Activated naive CD4-positive, alpha-beta T cell treated with anti-CD3 and anti-CD28 coated beads, Interleukin-2, amount 50 U/mL, for 72 hours (primary cell): Measurements from ENCODE around the gene ABCB4. TPM values are rescaled to one million over a fixed set of nuclear protein-coding genes. Genes with fewer than 3 reads are reported as not detected.
A peak's percentile ranks its signal among the peaks of the same experiment; 100 is the strongest.

ENCODE experiments used
- ATAC-seq, 2 donors: fragments of 150-1000 bp; cut with Tn5 transposase; 2 replicates each; pipeline ENCODE4 v1.10.0; 2021; ENCODE audit warnings: mild to moderate bottlenecking in 2 of 2, moderate library complexity in 2 of 2
- DNase-seq, 2 donors: peaks; one replicate each; pipeline ENCODE4 v3.0.0; 2021 to 2022; ENCODE audit warnings: low spot score in 2 of 2
- H3K27ac Mint-ChIP-seq, 2 donors: one replicate each; pipeline ENCODE4 v1.8.0; 2022; ENCODE audit warnings: mild to moderate bottlenecking in 2 of 2, mixed read lengths in 2 of 2
- H3K36me3 Mint-ChIP-seq, 2 donors: one replicate each; pipeline ENCODE4 v1.8.0; 2022; ENCODE audit warnings: mixed read lengths in 2 of 2
- H3K9me3 Mint-ChIP-seq, 2 donors: one replicate each; pipeline ENCODE4 v1.8.0; 2022; ENCODE audit warnings: mixed read lengths in 2 of 2
- total RNA-seq, 2 donors: library from RNA; stranded (reverse); gene quantifications; one replicate each; pipeline ENCODE4 v1.2.3, GENCODE V29; 2022

Gene ABCB4
- not detected for total RNA-seq

DNA sequence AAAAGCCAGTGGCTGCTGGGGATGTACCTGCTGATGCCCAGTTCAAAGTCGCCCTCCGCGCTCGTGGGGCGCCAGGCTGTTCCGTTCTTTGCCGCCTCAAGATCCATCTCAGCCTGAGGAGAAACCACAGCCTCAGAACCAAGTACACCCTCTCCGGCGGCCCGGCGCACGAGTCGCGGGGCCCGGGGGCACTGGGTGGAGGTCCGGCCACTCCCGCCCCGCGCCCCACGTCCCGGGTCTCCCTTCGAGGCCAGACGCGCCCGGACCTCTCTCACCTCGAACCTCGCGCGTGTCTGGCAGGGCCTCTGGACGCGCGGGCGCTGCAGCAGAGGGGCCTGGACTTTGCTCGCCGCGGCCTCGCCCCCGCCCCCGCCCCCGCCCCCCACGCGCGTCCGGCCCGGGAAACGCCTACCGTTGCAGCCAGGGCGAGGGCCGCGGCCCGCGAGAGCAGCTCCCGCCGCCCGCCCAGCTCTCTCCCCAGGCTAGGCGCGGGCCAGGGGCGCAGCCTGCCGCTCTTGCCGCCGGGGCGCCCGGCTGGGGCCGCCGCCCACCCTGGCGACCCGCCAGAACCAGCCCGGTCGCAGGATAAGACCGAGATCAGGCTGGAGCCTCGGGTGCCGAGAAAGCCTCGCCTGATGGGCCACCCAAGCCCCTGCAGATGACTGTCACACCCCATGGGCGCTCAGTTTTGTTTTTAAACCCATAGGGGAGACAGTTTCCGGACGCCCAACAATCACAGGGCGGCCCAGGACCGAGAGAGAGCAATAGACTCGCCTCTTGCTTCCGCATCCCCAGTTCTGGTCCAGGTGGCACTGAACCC lies at the start of gene ABCB4:
Gene ABCB4 (minus strand): TSS at position 322 of the 820 bp plus-strand sequence. CDS start 215 bp downstream, at position 107.
- Mint-ChIP-seq H3K9me3 (no peaks in the 10 kb centered on the region), H3K36me3 (no peaks in the 10 kb centered on the region), H3K27ac (peak within 1 kb of the TSS in 1 of 2 donors; percentile 24)
- ATAC-seq (peak; percentile 28 to 52), DNase-seq (no peak)

DNA sequence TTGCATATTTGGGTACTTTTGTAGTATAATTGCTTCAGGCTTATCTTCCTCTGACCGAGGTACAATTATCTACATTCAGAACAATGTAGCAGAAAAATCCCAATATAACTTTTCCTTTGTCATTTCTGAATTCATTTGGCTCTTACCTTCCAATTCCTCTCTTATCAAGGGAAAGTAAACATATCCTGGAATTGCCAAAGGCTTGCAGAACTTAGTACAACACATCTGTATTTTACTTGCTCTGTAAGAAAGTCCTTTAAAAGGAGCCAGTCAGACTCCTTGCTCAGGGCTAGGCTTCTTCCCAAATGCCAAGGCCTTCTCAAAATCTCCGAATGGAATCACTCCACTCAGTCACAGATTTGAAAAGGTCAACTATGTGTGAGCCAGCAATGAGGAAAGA lies 43.3 kb upstream of the ABCB4 start:
- H3K36me3 Mint-ChIP-seq = peaks cover 0 to 9% of the 10 kb centered on the region in 2 donors
- no peak overlapping the region for H3K27ac Mint-ChIP-seq
- no peaks in the 10 kb centered on the region for H3K9me3 Mint-ChIP-seq
- ATAC-seq (no peak), DNase-seq (no peak)

GRCh38 chr7:87517891-87518290 lies 42.4 kb upstream of the ABCB4 start:
- DNase-seq (no peak), ATAC-seq (no peak)
- Mint-ChIP-seq H3K9me3 (no peaks in the 10 kb centered on the region), H3K27ac (no peak overlapping the region), H3K36me3 (peaks cover 0 to 9% of the 10 kb centered on the region in 2 donors)

DNA sequence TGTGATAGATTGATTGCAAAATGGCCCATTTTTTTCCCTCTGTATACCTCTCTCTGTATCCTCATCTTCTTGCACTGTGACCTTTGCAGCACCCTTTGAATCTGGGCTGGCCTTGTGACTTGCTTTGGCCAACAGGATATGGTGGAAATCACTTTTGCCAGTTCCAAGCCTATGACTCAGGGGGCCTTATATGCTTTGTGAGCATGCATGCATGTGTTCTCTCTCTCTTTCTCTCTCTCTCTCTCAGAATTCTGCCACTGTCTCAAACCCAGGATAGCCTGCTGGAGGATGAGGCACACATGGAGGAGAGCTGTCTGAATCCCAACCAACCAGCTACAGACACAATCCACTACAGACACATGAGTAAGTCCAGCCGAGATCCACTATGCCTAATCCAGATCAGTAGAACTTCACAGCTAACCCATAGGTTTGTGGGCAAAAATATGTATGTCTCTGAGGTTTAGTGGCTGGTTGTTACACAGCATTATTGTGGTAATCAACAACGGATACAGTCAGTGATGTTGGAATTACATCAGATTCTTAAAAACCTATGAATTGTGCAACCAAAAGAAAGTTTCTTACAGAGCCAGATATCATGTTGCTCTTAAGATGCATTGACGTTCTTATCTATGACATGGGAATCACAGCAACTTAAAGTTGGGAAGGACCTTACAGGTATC lies 41.8 kb upstream of the ABCB4 start:
- no peak for DNase-seq
- Mint-ChIP-seq H3K27ac (no peak overlapping the region), H3K9me3 (no peaks in the 10 kb centered on the region), H3K36me3 (peaks cover 0 to 9% of the 10 kb centered on the region in 2 donors)
- ATAC-seq = no peak

- Mint-ChIP-seq H3K36me3 (no peaks in the 10 kb centered on the region), H3K27ac (no peak overlapping the region), H3K9me3 (no peaks in the 10 kb centered on the region)
- DNase-seq = no peak
- ATAC-seq = no peak
These were observed 38.4 kb upstream of the ABCB4 start for GRCh38 chr7:87513735-87514335.

GRCh38 chr7:87512906-87513305 lies 37.4 kb upstream of the ABCB4 start:
- DNase-seq (no peak), ATAC-seq (no peak)
- no peaks in the 10 kb centered on the region for H3K36me3 Mint-ChIP-seq
- H3K27ac Mint-ChIP-seq = no peak overlapping the region
- H3K9me3 Mint-ChIP-seq = no peaks in the 10 kb centered on the region

GRCh38 chr7:87511510-87511909 lies 36.0 kb upstream of the ABCB4 start:
- H3K9me3 Mint-ChIP-seq = no peaks in the 10 kb centered on the region
- peak in 1 of 2 donors; percentile 40 for ATAC-seq

GRCh38 chr7:87510411-87510875 lies 35.0 kb upstream of the ABCB4 start:
- no peaks in the 10 kb centered on the region for H3K36me3 Mint-ChIP-seq
- peak in 1 of 2 donors; percentile 26 for ATAC-seq
- no peak overlapping the region for H3K27ac Mint-ChIP-seq

More at GRCh38 chr7:87511510-87511909, 36.0 kb upstream of the ABCB4 start:
- H3K36me3 Mint-ChIP-seq = no peaks in the 10 kb centered on the region
- DNase-seq = no peak
- no peak overlapping the region for H3K27ac Mint-ChIP-seq

GRCh38 chr7:87507446-87507845 lies 32.0 kb upstream of the ABCB4 start:
- H3K27ac Mint-ChIP-seq = no peak overlapping the region
- no peaks in the 10 kb centered on the region for H3K36me3 Mint-ChIP-seq
- no peaks in the 10 kb centered on the region for H3K9me3 Mint-ChIP-seq
- ATAC-seq (no peak), DNase-seq (no peak)

More at GRCh38 chr7:87510411-87510875, 35.0 kb upstream of the ABCB4 start:
- no peaks in the 10 kb centered on the region for H3K9me3 Mint-ChIP-seq
- DNase-seq = no peak

DNA sequence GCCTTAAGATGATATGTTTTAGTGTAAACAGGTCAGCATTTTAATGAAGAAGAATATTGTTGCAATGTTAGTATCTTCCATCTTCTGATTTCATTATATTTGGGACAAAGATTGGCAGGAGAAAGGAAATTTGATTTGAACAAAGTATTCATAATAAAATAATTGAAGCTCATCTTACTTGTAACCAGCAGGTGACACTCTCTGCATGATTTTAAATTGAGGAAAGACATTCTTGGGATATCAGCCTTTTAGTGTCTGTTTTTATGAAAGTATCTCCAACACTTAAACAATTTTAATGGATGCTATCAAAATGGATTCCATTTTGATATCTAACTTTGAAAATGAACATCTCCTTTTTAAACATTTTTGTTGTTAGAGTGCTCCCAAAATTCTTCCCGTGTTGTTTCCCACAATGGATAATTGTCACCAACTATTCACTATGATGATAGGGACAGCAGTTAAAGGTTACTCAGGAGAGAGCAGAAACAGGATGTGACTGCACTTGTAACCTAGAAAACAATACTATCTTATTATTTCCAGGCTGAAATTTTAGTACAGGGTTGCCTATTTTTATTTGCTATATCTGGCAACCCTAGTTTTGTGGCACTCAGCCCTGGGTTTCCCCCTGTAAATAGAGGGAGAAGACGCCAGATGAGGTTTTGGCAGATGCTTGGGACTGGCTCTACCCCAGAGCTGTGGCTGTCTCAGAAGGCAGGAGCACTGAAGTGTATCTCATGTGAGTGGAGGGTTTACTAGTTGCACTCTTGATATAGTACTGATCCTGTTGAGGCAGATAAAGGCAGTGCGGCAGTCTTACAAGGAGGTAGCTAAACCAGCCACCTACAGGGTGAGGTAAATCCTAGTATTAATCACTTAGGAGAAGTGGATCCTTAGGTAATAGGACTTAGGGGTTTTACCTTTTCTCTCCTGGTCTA lies 31.0 kb upstream of the ABCB4 start:
- Mint-ChIP-seq H3K9me3 (no peaks in the 10 kb centered on the region), H3K27ac (no peak overlapping the region), H3K36me3 (no peaks in the 10 kb centered on the region)
- DNase-seq (no peak), ATAC-seq (no peak)

- Mint-ChIP-seq H3K9me3 (no peaks in the 10 kb centered on the region), H3K27ac (no peak overlapping the region), H3K36me3 (no peaks in the 10 kb centered on the region)
- ATAC-seq (no peak), DNase-seq (no peak)
These were observed 30.2 kb upstream of the ABCB4 start for GRCh38 chr7:87505557-87506245.

- Mint-ChIP-seq H3K9me3 (no peaks in the 10 kb centered on the region), H3K36me3 (no peaks in the 10 kb centered on the region), H3K27ac (no peak overlapping the region)
- ATAC-seq = no peak
- no peak for DNase-seq
These were observed 29.6 kb upstream of the ABCB4 start for GRCh38 chr7:87505122-87505521.

- H3K27ac Mint-ChIP-seq = no peak overlapping the region
These were observed 24.0 kb upstream of the ABCB4 start for GRCh38 chr7:87499494-87499893.

DNA sequence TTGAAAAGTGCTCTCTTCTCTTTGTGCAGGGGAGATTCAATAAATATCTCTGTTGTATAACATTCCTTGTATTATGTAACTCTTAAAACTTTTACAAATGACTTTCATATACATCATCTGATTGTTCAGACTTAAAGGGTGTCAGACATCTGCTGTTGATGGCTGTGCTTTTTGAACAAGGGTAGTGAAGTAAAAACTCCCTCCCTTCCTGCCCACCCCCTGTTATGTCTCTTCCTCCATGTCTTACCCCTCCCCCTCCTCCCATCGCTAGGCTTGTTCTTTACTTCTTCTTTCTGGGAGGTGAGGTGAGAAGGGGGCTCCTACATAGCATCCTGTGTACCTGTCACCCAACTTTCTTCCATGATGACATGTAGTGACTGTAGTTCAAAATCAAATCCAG lies 23.4 kb upstream of the ABCB4 start:
- H3K36me3 Mint-ChIP-seq = no peaks in the 10 kb centered on the region
- H3K27ac Mint-ChIP-seq = no peak overlapping the region
- DNase-seq = no peak
- no peak for ATAC-seq
- no peaks in the 10 kb centered on the region for H3K9me3 Mint-ChIP-seq

More at GRCh38 chr7:87499494-87499893, 24.0 kb upstream of the ABCB4 start:
- Mint-ChIP-seq H3K36me3 (no peaks in the 10 kb centered on the region), H3K9me3 (no peaks in the 10 kb centered on the region)
- no peak for ATAC-seq
- no peak for DNase-seq

DNA sequence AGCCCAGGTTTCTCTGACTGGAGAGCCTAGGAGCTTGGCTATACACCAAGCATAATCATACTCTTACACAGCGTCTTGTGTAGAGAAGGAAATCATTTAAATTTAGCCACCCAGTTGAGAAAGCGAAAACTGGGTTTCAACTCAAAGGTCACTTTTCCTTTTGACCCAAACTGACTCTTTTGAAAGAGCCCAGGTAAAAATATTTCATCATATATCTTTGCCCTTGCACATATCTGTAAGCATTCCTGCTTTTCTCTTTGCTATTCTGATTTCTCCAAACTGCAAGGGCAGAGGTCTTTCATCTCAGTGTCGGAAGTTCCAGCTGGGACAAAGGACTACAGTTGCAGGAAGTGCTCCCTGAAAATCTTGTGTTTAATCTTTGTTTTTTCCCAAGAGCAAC lies 22.0 kb upstream of the ABCB4 start:
- Mint-ChIP-seq H3K27ac (no peak overlapping the region), H3K9me3 (no peaks in the 10 kb centered on the region)
- DNase-seq = no peak

DNA sequence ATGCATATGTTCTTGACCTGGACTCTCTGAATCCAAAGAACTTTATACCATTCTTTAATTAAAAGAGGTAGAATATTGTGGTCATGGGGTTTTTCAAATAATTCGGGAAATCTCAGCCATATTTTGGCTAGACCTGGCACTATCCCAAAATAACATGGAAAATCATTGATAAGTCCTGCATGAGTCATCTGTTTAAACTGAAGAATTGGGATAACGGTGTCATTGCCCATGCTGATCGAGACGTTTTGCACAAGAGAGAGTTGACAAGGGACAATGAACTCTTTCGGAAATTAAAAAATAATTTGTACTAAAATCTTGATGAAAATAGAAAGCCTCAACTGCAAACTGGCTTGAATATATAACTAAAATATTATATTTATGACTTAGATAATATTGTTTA lies 19.9 kb upstream of the ABCB4 start:
- no peaks in the 10 kb centered on the region for H3K36me3 Mint-ChIP-seq
- ATAC-seq (no peak), DNase-seq (no peak)
- H3K9me3 Mint-ChIP-seq = no peaks in the 10 kb centered on the region
- H3K27ac Mint-ChIP-seq = no peak overlapping the region

More for the DNA sequence above, 22.0 kb upstream of the ABCB4 start:
- ATAC-seq = no peak
- no peaks in the 10 kb centered on the region for H3K36me3 Mint-ChIP-seq
